Measurements from ENCODE around the gene OPRL1.

Gene OPRL1

GRCh38 chr20:64078934-64079272 lies 979 bp upstream of the OPRL1 start:
- Histone ChIP-seq H3K9ac (ENCODE audit: low read length) (peak overlapping the region; percentile 53), H3K4me1 (ENCODE audit: control insufficient read depth, low read depth, low read length) (peaks cover 6% of the 10 kb centered on the region), H3K4me3 (ENCODE audit: low read length) (peak overlapping the region; percentile 66), H3K9me3 (ENCODE audit: control insufficient read depth, low read depth, low read length) (no peaks in the 10 kb centered on the region), H3K27me3 (ENCODE audit: control insufficient read depth, insufficient read depth, low read length) (peaks cover 37% of the 10 kb centered on the region), H3K27ac (ENCODE audit: low read length) (no peak overlapping the region), H3K36me3 (ENCODE audit: control insufficient read depth, low read depth, low read length) (no peaks in the 10 kb centered on the region)

- Histone ChIP-seq H3K4me1 (ENCODE audit: control insufficient read depth, low read depth, low read length) (peaks cover 8% of the 10 kb centered on the region), H3K9ac (ENCODE audit: low read length) (peak within 1 kb of the TSS; percentile 53), H3K4me3 (ENCODE audit: low read length) (peak within 1 kb of the TSS; percentile 66), H3K36me3 (ENCODE audit: control insufficient read depth, low read depth, low read length) (no peaks in the 10 kb centered on the region), H3K27me3 (ENCODE audit: control insufficient read depth, insufficient read depth, low read length) (peaks cover 42% of the 10 kb centered on the region), H3K27ac (ENCODE audit: low read length) (no peak within 1 kb of the TSS), H3K9me3 (ENCODE audit: control insufficient read depth, low read depth, low read length) (no peaks in the 10 kb centered on the region)
Observed at GRCh38 chr20:64079273-64080012, 439 bp upstream of the OPRL1 start, which contains the start of gene RGS19. RGS19 (minus strand) TSS chr20:64079518; CDS start chr20:64076886, 2,632 bp downstream.

- no peak overlapping the region for H3K27ac ChIP-seq (ENCODE audit: low read length)
- H3K36me3 ChIP-seq (ENCODE audit: control insufficient read depth, low read depth, low read length) = no peaks in the 10 kb centered on the region
- no peak overlapping the region for H3K9ac ChIP-seq (ENCODE audit: low read length)
- no peak overlapping the region for H3K4me3 ChIP-seq (ENCODE audit: low read length)
- H3K27me3 ChIP-seq (ENCODE audit: control insufficient read depth, insufficient read depth, low read length) = peaks cover 58% of the 10 kb centered on the region
- H3K4me1 ChIP-seq (ENCODE audit: control insufficient read depth, low read depth, low read length) = peaks cover 13% of the 10 kb centered on the region
- H3K9me3 ChIP-seq (ENCODE audit: control insufficient read depth, low read depth, low read length) = no peaks in the 10 kb centered on the region
Observed at GRCh38 chr20:64080813-64081623, 1.1 kb downstream of the OPRL1 start.

- Histone ChIP-seq H3K27me3 (ENCODE audit: control insufficient read depth, insufficient read depth, low read length) (peaks cover 60% of the 10 kb centered on the region), H3K9me3 (ENCODE audit: control insufficient read depth, low read depth, low read length) (no peaks in the 10 kb centered on the region), H3K9ac (ENCODE audit: low read length) (no peak overlapping the region)
Observed at GRCh38 chr20:64081624-64081964, 1.7 kb downstream of the OPRL1 start.

DNA sequence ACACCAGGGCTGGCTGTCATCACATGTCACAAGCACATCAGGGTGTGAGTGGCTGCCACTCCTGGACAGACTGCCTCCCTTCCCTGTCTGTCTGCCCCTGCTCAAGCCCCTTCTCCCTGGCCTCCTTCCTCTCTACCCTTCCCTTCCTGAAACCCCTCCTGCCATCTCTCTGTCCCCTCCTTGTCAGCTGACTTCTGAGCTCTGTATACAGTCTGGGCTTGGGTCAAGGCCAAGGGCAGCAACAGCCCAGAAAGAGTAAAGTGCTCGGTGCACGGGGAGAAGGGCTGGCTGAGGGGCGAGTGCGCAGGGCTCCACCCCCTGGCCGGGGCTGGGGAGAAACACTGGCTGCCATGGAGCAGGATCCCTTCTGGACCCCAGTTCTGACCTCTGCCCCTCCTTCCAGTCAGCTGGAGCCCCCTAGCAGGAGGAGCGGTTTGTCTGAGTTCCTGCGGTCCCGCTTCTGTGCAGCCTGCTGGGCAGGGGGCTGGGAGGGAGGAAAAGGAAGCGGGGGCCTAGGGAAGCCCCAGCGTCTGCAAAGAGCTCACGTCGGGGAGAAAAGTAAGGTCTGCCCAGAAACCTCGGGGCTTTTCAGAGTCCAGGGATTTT lies 2.3 kb downstream of the OPRL1 start:
- Histone ChIP-seq H3K9ac (ENCODE audit: low read length) (no peak overlapping the region), H3K27ac (ENCODE audit: low read length) (no peak overlapping the region), H3K4me3 (ENCODE audit: low read length) (no peak overlapping the region), H3K4me1 (ENCODE audit: control insufficient read depth, low read depth, low read length) (peaks cover 13% of the 10 kb centered on the region), H3K27me3 (ENCODE audit: control insufficient read depth, insufficient read depth, low read length) (peaks cover 60% of the 10 kb centered on the region), H3K9me3 (ENCODE audit: control insufficient read depth, low read depth, low read length) (no peaks in the 10 kb centered on the region), H3K36me3 (ENCODE audit: control insufficient read depth, low read depth, low read length) (no peaks in the 10 kb centered on the region)

More at GRCh38 chr20:64081624-64081964, 1.7 kb downstream of the OPRL1 start:
- Histone ChIP-seq H3K4me1 (ENCODE audit: control insufficient read depth, low read depth, low read length) (peaks cover 13% of the 10 kb centered on the region), H3K36me3 (ENCODE audit: control insufficient read depth, low read depth, low read length) (no peaks in the 10 kb centered on the region), H3K27ac (ENCODE audit: low read length) (no peak overlapping the region), H3K4me3 (ENCODE audit: low read length) (no peak overlapping the region)

GRCh38 chr20:64082820-64083377 lies 3.0 kb downstream of the OPRL1 start:
- Histone ChIP-seq H3K27ac (ENCODE audit: low read length) (no peak overlapping the region), H3K4me1 (ENCODE audit: control insufficient read depth, low read depth, low read length) (peaks cover 13% of the 10 kb centered on the region), H3K27me3 (ENCODE audit: control insufficient read depth, insufficient read depth, low read length) (peaks cover 60% of the 10 kb centered on the region), H3K9ac (ENCODE audit: low read length) (no peak overlapping the region), H3K9me3 (ENCODE audit: control insufficient read depth, low read depth, low read length) (no peaks in the 10 kb centered on the region), H3K4me3 (ENCODE audit: low read length) (peak overlapping the region; percentile 47), H3K36me3 (ENCODE audit: control insufficient read depth, low read depth, low read length) (no peaks in the 10 kb centered on the region)

- no peaks in the 10 kb centered on the region for H3K9me3 ChIP-seq (ENCODE audit: control insufficient read depth, low read depth, low read length)
- H3K27me3 ChIP-seq (ENCODE audit: control insufficient read depth, insufficient read depth, low read length) = peaks cover 60% of the 10 kb centered on the region
- H3K4me3 ChIP-seq (ENCODE audit: low read length) = peak overlapping the region; percentile 51
- H3K27ac ChIP-seq (ENCODE audit: low read length) = no peak overlapping the region
- H3K4me1 ChIP-seq (ENCODE audit: control insufficient read depth, low read depth, low read length) = peaks cover 13% of the 10 kb centered on the region
- H3K36me3 ChIP-seq (ENCODE audit: control insufficient read depth, low read depth, low read length) = no peaks in the 10 kb centered on the region
- no peak overlapping the region for H3K9ac ChIP-seq (ENCODE audit: low read length)
Observed at GRCh38 chr20:64083378-64083803, 3.5 kb downstream of the OPRL1 start.

DNA sequence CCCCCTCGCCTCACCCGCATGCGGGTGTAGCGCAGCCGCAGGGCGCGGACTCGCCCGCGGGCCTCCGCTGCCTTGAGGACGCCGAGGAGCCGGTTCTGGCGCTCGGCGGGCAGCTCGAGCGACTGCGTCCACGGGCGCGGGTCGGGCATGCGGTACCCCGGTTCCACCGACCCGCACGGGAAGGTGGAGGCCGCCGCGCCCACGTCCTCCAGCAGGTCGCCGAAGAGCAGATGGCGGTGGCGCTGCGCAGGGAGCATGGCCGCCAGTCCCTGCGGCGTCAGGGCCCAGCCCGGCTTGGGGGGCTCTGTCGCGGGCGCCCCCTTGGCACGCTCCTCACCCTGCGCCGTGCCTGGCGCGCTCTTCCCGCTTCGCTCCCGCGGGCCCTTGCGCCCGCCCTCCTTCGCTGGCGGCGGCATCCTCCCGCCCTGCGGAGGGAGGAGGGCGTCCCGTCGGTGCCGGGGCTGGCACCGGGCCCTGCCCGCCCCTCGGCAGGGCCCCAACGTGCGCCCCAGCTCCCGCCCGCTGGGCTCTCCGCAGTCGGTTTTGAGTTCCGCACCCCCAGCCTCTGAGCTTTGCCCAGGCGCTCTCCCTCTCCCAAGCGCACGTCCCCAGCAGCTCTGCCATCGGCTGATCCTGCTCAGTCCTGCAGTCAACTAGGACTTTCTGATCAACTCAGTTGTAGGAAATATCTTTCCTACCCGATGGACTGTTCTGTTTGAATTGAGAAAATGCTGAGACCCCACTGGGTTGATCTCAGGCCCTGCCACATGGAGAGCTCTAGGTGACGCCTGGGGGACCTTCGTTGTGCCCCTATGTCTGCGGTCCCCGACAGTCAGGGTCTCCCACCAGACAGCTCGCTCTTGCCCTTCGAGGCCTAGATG lies 4.2 kb downstream of the OPRL1 start, which contains the start of gene LKAAEAR1:
Gene LKAAEAR1, minus strand, starts transcription at position 595 of the 881 bp plus-strand sequence. Its CDS starts 179 bp downstream, at position 416.
- no peak within 1 kb of the TSS for H3K27ac ChIP-seq (ENCODE audit: low read length)
- peaks cover 60% of the 10 kb centered on the region for H3K27me3 ChIP-seq (ENCODE audit: control insufficient read depth, insufficient read depth, low read length)
- no peaks in the 10 kb centered on the region for H3K36me3 ChIP-seq (ENCODE audit: control insufficient read depth, low read depth, low read length)
- peak within 1 kb of the TSS; percentile 39 for H3K9ac ChIP-seq (ENCODE audit: low read length)
- no peaks in the 10 kb centered on the region for H3K9me3 ChIP-seq (ENCODE audit: control insufficient read depth, low read depth, low read length)
- peak within 1 kb of the TSS; percentile 51 for H3K4me3 ChIP-seq (ENCODE audit: low read length)
- peaks cover 7% of the 10 kb centered on the region for H3K4me1 ChIP-seq (ENCODE audit: control insufficient read depth, low read depth, low read length)

DNA sequence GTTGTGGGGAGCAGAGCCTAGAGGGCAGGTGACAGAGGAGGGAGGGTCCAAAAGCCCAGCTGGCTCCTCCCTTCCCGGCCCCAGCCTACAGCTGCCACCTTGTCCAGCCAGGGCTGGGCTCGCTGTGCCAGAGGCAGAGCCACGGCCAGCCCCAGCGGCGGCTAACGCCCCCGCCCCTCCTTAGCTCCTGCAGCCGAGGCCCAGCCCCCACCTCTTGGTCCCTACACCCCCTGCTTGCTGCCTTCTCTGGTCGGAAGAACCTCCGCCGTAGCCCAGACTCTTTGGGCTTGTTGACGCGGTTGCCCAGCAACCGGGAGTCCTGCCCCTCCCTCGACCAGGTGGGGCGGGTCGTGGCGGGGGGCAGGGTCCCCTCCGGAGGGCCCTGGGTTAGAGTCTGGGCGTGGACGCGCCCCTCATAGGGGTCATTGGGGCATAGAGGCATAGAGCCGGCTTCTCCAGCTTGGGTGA lies 4.8 kb downstream of the OPRL1 start:
- H3K27ac ChIP-seq (ENCODE audit: low read length) = no peak overlapping the region
- H3K27me3 ChIP-seq (ENCODE audit: control insufficient read depth, insufficient read depth, low read length) = peaks cover 60% of the 10 kb centered on the region
- peaks cover 7% of the 10 kb centered on the region for H3K4me1 ChIP-seq (ENCODE audit: control insufficient read depth, low read depth, low read length)
- H3K9ac ChIP-seq (ENCODE audit: low read length) = peak overlapping the region; percentile 39
- no peaks in the 10 kb centered on the region for H3K9me3 ChIP-seq (ENCODE audit: control insufficient read depth, low read depth, low read length)
- peak overlapping the region; percentile 51 for H3K4me3 ChIP-seq (ENCODE audit: low read length)
- H3K36me3 ChIP-seq (ENCODE audit: control insufficient read depth, low read depth, low read length) = no peaks in the 10 kb centered on the region

DNA sequence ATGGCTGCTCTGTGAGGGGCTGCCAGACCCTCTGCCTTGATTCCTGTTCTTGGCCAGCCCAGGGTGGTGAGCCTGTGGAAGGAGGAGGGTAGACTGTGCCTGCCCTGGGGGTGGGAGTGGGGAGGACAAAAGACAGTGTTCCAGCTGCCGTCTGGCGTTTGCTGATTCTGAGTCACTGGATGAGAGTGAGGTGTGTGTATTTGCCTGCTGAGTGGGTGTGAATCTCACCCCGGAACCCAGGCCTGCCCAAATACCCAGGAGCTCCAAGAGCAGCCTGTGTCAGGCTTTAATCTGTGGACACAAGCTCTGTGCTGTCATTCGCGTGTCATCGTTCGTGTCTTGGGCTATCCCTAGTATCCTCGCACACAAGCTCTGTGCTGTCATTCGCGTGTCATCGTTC lies 6.9 kb downstream of the OPRL1 start:
- H3K9ac ChIP-seq (ENCODE audit: low read length) = no peak overlapping the region
- no peak overlapping the region for H3K4me3 ChIP-seq (ENCODE audit: low read length)
- no peaks in the 10 kb centered on the region for H3K9me3 ChIP-seq (ENCODE audit: control insufficient read depth, low read depth, low read length)
- peaks cover 41% of the 10 kb centered on the region for H3K27me3 ChIP-seq (ENCODE audit: control insufficient read depth, insufficient read depth, low read length)
- no peaks in the 10 kb centered on the region for H3K36me3 ChIP-seq (ENCODE audit: control insufficient read depth, low read depth, low read length)
- H3K27ac ChIP-seq (ENCODE audit: low read length) = no peak overlapping the region
- peaks cover 7% of the 10 kb centered on the region for H3K4me1 ChIP-seq (ENCODE audit: control insufficient read depth, low read depth, low read length)
